Liver (tissue), 9 donors: Measurements from ENCODE around the gene DPEP3. TPM values are rescaled to one million over a fixed set of nuclear protein-coding genes. Genes with fewer than 3 reads are reported as not detected.
A peak's percentile ranks its signal among the peaks of the same experiment; 100 is the strongest.

Source experiments
- DNase-seq: peaks from one replicate; pipeline ENCODE4 v3.0.0-alpha.2; 2017; ENCODE audit warnings: low spot score
- H3K27ac ChIP-seq, 2 donors: one replicate each; pipeline ENCODE4 v1.7.0; 2013; ENCODE audit warnings: inconsistent platforms in 2 of 2, low read length in 2 of 2, control low read depth in 1 of 2, low read depth in 1 of 2, mild to moderate bottlenecking in 1 of 2
- H3K27me3 ChIP-seq, 4 donors: one replicate each; pipeline versions ENCODE4 v1.6.1 to v1.7.0; 2013; ENCODE audit warnings: low read length in 3 of 4, inconsistent platforms in 1 of 4, mild to moderate bottlenecking in 1 of 4, moderate library complexity in 1 of 4; ENCODE audit not compliant: control insufficient read depth in 4 of 4, insufficient read depth in 4 of 4
- H3K36me3 ChIP-seq, 4 donors: one replicate each; pipeline versions ENCODE4 v1.6.1 to v1.7.0; 2013; ENCODE audit warnings: low read length in 3 of 4, mild to moderate bottlenecking in 3 of 4, low read depth in 1 of 4, moderate library complexity in 1 of 4; ENCODE audit not compliant: control insufficient read depth in 4 of 4, insufficient read depth in 3 of 4
- H3K4me1 ChIP-seq, 4 donors: one replicate each; pipeline versions ENCODE4 v1.6.1 to v1.7.0; 2013; ENCODE audit warnings: low read length in 3 of 4, mild to moderate bottlenecking in 3 of 4, moderate library complexity in 1 of 4; ENCODE audit not compliant: control insufficient read depth in 4 of 4, insufficient read depth in 4 of 4
- H3K4me3 ChIP-seq, 3 donors: one replicate each; pipeline versions ENCODE4 v1.6.1 to v1.7.0; 2013; ENCODE audit warnings: low read length in 3 of 3, control low read depth in 1 of 3, low read depth in 1 of 3, mild to moderate bottlenecking in 1 of 3
- H3K9ac ChIP-seq, 2 donors: one replicate each; pipeline ENCODE4 v1.7.0; 2013; ENCODE audit warnings: low read length in 2 of 2, mild to moderate bottlenecking in 2 of 2, moderate library complexity in 2 of 2, control low read depth in 1 of 2, low read depth in 1 of 2
- H3K9me3 ChIP-seq, 4 donors: one replicate each; pipeline versions ENCODE4 v1.6.1 to v1.7.0; 2013; ENCODE audit warnings: low read length in 3 of 4; ENCODE audit not compliant: control insufficient read depth in 4 of 4
- ATF3 ChIP-seq: IDR thresholded peaks from 2 replicates; pipeline ENCODE4 v1.6.1; 2016; ENCODE audit warnings: antibody characterized with exemption
- CTCF ChIP-seq: fragments of 150-350 bp; IDR thresholded peaks from 2 replicates; pipeline ENCODE4 v1.5.1; 2017; ENCODE audit warnings: improper control_type of control experiment, low read depth, low read length; ENCODE audit not compliant: missing input control
- EGR1 ChIP-seq, 2 donors: IDR thresholded peaks; 2 replicates each; pipeline ENCODE4 v1.6.1; 2016 to 2018; ENCODE audit warnings: antibody characterized with exemption in 2 of 2, low read depth in 2 of 2
- FOXA1 ChIP-seq: IDR thresholded peaks from 2 replicates; pipeline ENCODE4 v1.6.1; 2016; ENCODE audit warnings: antibody characterized with exemption
- FOXA2 ChIP-seq: IDR thresholded peaks from 2 replicates; pipeline ENCODE4 v1.6.1; 2016; ENCODE audit warnings: antibody characterized with exemption
- GABPA ChIP-seq, 2 donors: IDR thresholded peaks in 1 of 2; conservative IDR thresholded peaks in 1 of 2; 2 replicates each; pipeline ENCODE4 v1.6.1; 2016; ENCODE audit warnings: antibody characterized with exemption in 2 of 2, mild to moderate bottlenecking in 1 of 2, moderate library complexity in 1 of 2
- HNF4A ChIP-seq, 2 donors: conservative IDR thresholded peaks; 2 replicates each; pipeline ENCODE4 v1.6.1; 2016; ENCODE audit warnings: antibody characterized with exemption in 2 of 2, mild to moderate bottlenecking in 2 of 2
- HNF4G ChIP-seq: IDR thresholded peaks from 2 replicates; pipeline ENCODE4 v1.6.1; 2016; ENCODE audit warnings: antibody characterized with exemption
- JUND ChIP-seq, 2 donors: IDR thresholded peaks; 2 replicates each; pipeline ENCODE4 v1.6.1; 2016; ENCODE audit warnings: antibody characterized with exemption in 2 of 2
- MAX ChIP-seq: IDR thresholded peaks from 2 replicates; pipeline ENCODE4 v1.6.1; 2016; ENCODE audit warnings: antibody characterized with exemption
- NR2F2 ChIP-seq: IDR thresholded peaks from 2 replicates; pipeline ENCODE4 v1.6.1; 2016; ENCODE audit warnings: antibody characterized with exemption
- RAD21 ChIP-seq, 2 donors: IDR thresholded peaks; 2 replicates each; pipeline ENCODE4 v1.6.1; 2016; ENCODE audit warnings: antibody characterized with exemption in 2 of 2, mild to moderate bottlenecking in 2 of 2
- REST ChIP-seq: IDR thresholded peaks from 2 replicates; pipeline ENCODE4 v1.6.1; 2016; ENCODE audit warnings: antibody characterized with exemption, mild to moderate bottlenecking
- RXRA ChIP-seq, 2 donors: IDR thresholded peaks; 2 replicates each; pipeline ENCODE4 v1.6.1; 2017 to 2018; ENCODE audit warnings: antibody characterized with exemption in 2 of 2, mild to moderate bottlenecking in 1 of 2
- SP1 ChIP-seq: IDR thresholded peaks from 2 replicates; pipeline ENCODE4 v1.6.1; 2018; ENCODE audit warnings: antibody characterized with exemption, mild to moderate bottlenecking
- TAF1 ChIP-seq: conservative IDR thresholded peaks from 2 replicates; pipeline ENCODE4 v1.6.1; 2016; ENCODE audit warnings: antibody characterized with exemption, mild to moderate bottlenecking
- YY1 ChIP-seq: IDR thresholded peaks from 2 replicates; pipeline ENCODE4 v1.6.1; 2016; ENCODE audit warnings: antibody characterized with exemption, mild to moderate bottlenecking
- ZBTB33 ChIP-seq: IDR thresholded peaks from 2 replicates; pipeline ENCODE4 v1.6.1; 2016; ENCODE audit warnings: antibody characterized with exemption
- WGBS: extraction: QIAGEN DNeasy Blood & Tissue Kit; methylation state at CpG from one replicate; pipeline ENCODE4 v1.1.7; 2013; 5-methylcytosine and 5-hydroxymethylcytosine counted together
- polyA plus RNA-seq, 2 donors: library from polyadenylated mRNA; stranded (reverse) in 1 of 2; unstranded in 1 of 2; fragments of 200-250 nt in 1 of 2; fragments of >200 nt in 1 of 2; fragmentation: Nextera tagmentation in 1 of 2; extraction: Ambion mirVana in 1 of 2; gene quantifications; one replicate each; pipeline versions ENCODE4 v1.2.1 to v1.2.3, GENCODE V29; 2013 to 2015
- total RNA-seq, 2 donors: library from RNA; depleted of rRNA; stranded (reverse); fragments of >200 nt; gene quantifications; one replicate each; pipeline ENCODE4 v1.2.3, GENCODE V29; 2014
- donor health status: healthy.
- donor health status: healthy.
- donor health status: healthy.
- donor health status: healthy.
- donor health status: healthy.

DPEP3 gene
- total and polyA plus RNA-seq, 4 donors = 0.08 to 0.37 (median 0.22) TPM; not detected in 1

- under 1% methylated on average over 54 of the region's 54 CpGs for WGBS
Measured at GRCh38 chr16:67936124-67936879, 44.0 kb downstream of the DPEP3 start, which contains the start of gene PSMB10. TSS of gene PSMB10 (minus strand) at chr16:67936850. CDS start at chr16:67936749, 101 bp downstream.

GRCh38 chr16:67935402-67936123, 44.7 kb downstream of the DPEP3 start:
- Histone ChIP-seq H3K27ac (peak overlapping the region; percentile 87 to 96), H3K36me3 (peaks cover 0 to 18% (median 8%) of the 10 kb centered on the region in 4 donors), H3K9ac (peak overlapping the region; percentile 84 to 90), H3K4me3 (peak overlapping the region; percentile 65 to 93 (median 78)), H3K9me3 (no peaks in the 10 kb centered on the region), H3K27me3 (no peaks in the 10 kb centered on the region), H3K4me1 (peaks cover 4 to 34% (median 25%) of the 10 kb centered on the region in 4 donors)
- TF ChIP-seq FOXA2 (no peak), MAX (no peak), CTCF (no peak), RXRA (IDR thresholded peaks at IDR 0.05) (peak; percentile 34 to 63), TAF1 (no peak), NR2F2 (peak; percentile 71), FOXA1 (no peak), HNF4G (no peak), SP1 (peak; percentile 74), HNF4A (conservative IDR thresholded peaks at IDR 0.05) (peak in 1 of 2 donors; percentile 15), GABPA (IDR thresholded peaks at IDR 0.05 in 1 of 2, conservative IDR thresholded peaks at IDR 0.05 in 1 of 2) (peak; percentile 74 to 93), REST (peak; percentile 80), RAD21 (IDR thresholded peaks at IDR 0.05) (peak; percentile 39 to 41), ZBTB33 (no peak), JUND (IDR thresholded peaks at IDR 0.05) (no peak), EGR1 (IDR thresholded peaks at IDR 0.05; ENCODE audit: low read depth in 2 of 2) (peak in 1 of 2 donors; percentile 78), ATF3 (no peak), YY1 (peak; percentile 94)
- 2% methylated on average over 55 of the region's 55 CpGs for WGBS
- peak; percentile 90 for DNase-seq

More at GRCh38 chr16:67936124-67936879, 44.0 kb downstream of the DPEP3 start, which contains the start of gene PSMB10:
- TF ChIP-seq RAD21 (IDR thresholded peaks at IDR 0.05) (peak in 1 of 2 donors; percentile 36), GABPA (IDR thresholded peaks at IDR 0.05 in 1 of 2, conservative IDR thresholded peaks at IDR 0.05 in 1 of 2) (peak in 1 of 2 donors; percentile 14), SP1 (no peak)
- H3K9me3 ChIP-seq = no peaks in the 10 kb centered on the region
- peaks cover 4 to 38% (median 27%) of the 10 kb centered on the region in 4 donors for H3K4me1 ChIP-seq
- peak; percentile 60 for DNase-seq
- peak within 1 kb of the TSS; percentile 84 to 90 for H3K9ac ChIP-seq
- peak within 1 kb of the TSS; percentile 65 to 93 (median 78) for H3K4me3 ChIP-seq
- H3K27ac ChIP-seq = peak within 1 kb of the TSS; percentile 87 to 96
- H3K36me3 ChIP-seq = peaks cover 0 to 18% (median 8%) of the 10 kb centered on the region in 4 donors
- H3K27me3 ChIP-seq = no peaks in the 10 kb centered on the region
